ENCODE data around the gene WDR17.

WDR17 gene

GRCh38 chr4:176217510-176217909 is 151.9 kb downstream of the WDR17 start:
- TF ChIP-seq CTCF (IDR thresholded peaks at IDR 0.05; ENCODE audit: low read depth, low read length) (no peak), POLR2A (IDR thresholded peaks at IDR 0.05; ENCODE audit: extremely low read depth, insufficient read length) (no peak), MYC (IDR thresholded peaks at IDR 0.05; ENCODE audit: low read depth, low read length) (no peak), MAX (IDR thresholded peaks at IDR 0.05; ENCODE audit: low read depth, low read length) (no peak)
- H3K4me3 ChIP-seq (ENCODE audit: low read depth, low read length) = no peak overlapping the region
- no peak for DNase-seq (ENCODE audit: low read depth)

GRCh38 chr4:176222149-176222548 is 156.5 kb downstream of the WDR17 start:
- H3K4me3 ChIP-seq (ENCODE audit: low read depth, low read length) = no peak overlapping the region
- no peak for TF ChIP-seq MYC (IDR thresholded peaks at IDR 0.05; ENCODE audit: low read depth, low read length)
- TF ChIP-seq MAX (IDR thresholded peaks at IDR 0.05; ENCODE audit: low read depth, low read length) = no peak
- TF ChIP-seq POLR2A (IDR thresholded peaks at IDR 0.05; ENCODE audit: extremely low read depth, insufficient read length) = no peak
- TF ChIP-seq CTCF (IDR thresholded peaks at IDR 0.05; ENCODE audit: low read depth, low read length) = no peak
- DNase-seq (ENCODE audit: low read depth) = no peak

GRCh38 chr4:176223561-176223960 is 157.9 kb downstream of the WDR17 start:
- DNase-seq (ENCODE audit: low read depth) = no peak
- H3K4me3 ChIP-seq (ENCODE audit: low read depth, low read length) = no peak overlapping the region
- TF ChIP-seq POLR2A (IDR thresholded peaks at IDR 0.05; ENCODE audit: extremely low read depth, insufficient read length) (no peak), MYC (IDR thresholded peaks at IDR 0.05; ENCODE audit: low read depth, low read length) (no peak), CTCF (IDR thresholded peaks at IDR 0.05; ENCODE audit: low read depth, low read length) (no peak), MAX (IDR thresholded peaks at IDR 0.05; ENCODE audit: low read depth, low read length) (no peak)

- no peak for DNase-seq (ENCODE audit: low read depth)
- no peak for TF ChIP-seq MYC (IDR thresholded peaks at IDR 0.05; ENCODE audit: low read depth, low read length)
- TF ChIP-seq POLR2A (IDR thresholded peaks at IDR 0.05; ENCODE audit: extremely low read depth, insufficient read length) = no peak
- no peak for TF ChIP-seq MAX (IDR thresholded peaks at IDR 0.05; ENCODE audit: low read depth, low read length)
- no peak for TF ChIP-seq CTCF (IDR thresholded peaks at IDR 0.05; ENCODE audit: low read depth, low read length)
- H3K4me3 ChIP-seq (ENCODE audit: low read depth, low read length) = no peak overlapping the region
These were observed 161.1 kb downstream of the WDR17 start for GRCh38 chr4:176226736-176227135.

GRCh38 chr4:176229645-176230044 is 164.0 kb downstream of the WDR17 start:
- DNase-seq (ENCODE audit: low read depth) = no peak
- no peak overlapping the region for H3K4me3 ChIP-seq (ENCODE audit: low read depth, low read length)
- TF ChIP-seq CTCF (IDR thresholded peaks at IDR 0.05; ENCODE audit: low read depth, low read length) (no peak), MYC (IDR thresholded peaks at IDR 0.05; ENCODE audit: low read depth, low read length) (no peak), POLR2A (IDR thresholded peaks at IDR 0.05; ENCODE audit: extremely low read depth, insufficient read length) (no peak), MAX (IDR thresholded peaks at IDR 0.05; ENCODE audit: low read depth, low read length) (no peak)
